OCI-LY7 (cell line): ENCODE results near the gene RRAGC. TPM values are rescaled to one million over a fixed set of nuclear protein-coding genes. Genes with fewer than 3 reads are reported as not detected.

ENCODE experiments used
- BruUV-seq: library from RNA; stranded (reverse); fragments of 400-500 nt; replicated peaks from 2 replicates; lab custom pipeline; 2021; lab: Mats Ljungman, UMichigan
- CTCF ChIA-PET: fragments of 300-600 bp; sonication (Branson Sonifier 250); formaldehyde crosslinking; loops from one replicate; lab custom pipeline; 2022; ENCODE audit warnings: antibody characterized with exemption; ENCODE audit not compliant: unreplicated experiment; lab: Charles Lee
- POLR2A ChIA-PET: fragments of 300-600 bp; sonication (Branson Sonifier 250); formaldehyde crosslinking; loops from one replicate; lab custom pipeline; 2022; ENCODE audit warnings: antibody characterized with exemption; lab: Charles Lee
- DNase-seq: peaks from one replicate; pipeline ENCODE4 v3.0.0-alpha.2; 2015; ENCODE audit warnings: low spot score
- H2AFZ ChIP-seq: fragments of 200-600 bp; sonication (generic), shearing (Covaris generic); 2 replicates; pipeline ENCODE4 v1.6.1; 2014; ENCODE audit warnings: mild to moderate bottlenecking, antibody characterized with exemption, low read length, moderate library complexity
- H3K27ac ChIP-seq: fragments of 200-600 bp; sonication (generic); 2 replicates; pipeline ENCODE4 v1.5.1; 2014; ENCODE audit warnings: mixed run types, low read depth, mild to moderate bottlenecking, moderate library complexity, low read length, inconsistent platforms; ENCODE audit not compliant: poor library complexity, severe bottlenecking
- H3K36me3 ChIP-seq: fragments of 200-600 bp; sonication (generic); 2 replicates; pipeline ENCODE4 v1.6.1; 2014; ENCODE audit warnings: mild to moderate bottlenecking, antibody characterized with exemption, low read length, moderate library complexity, mixed read lengths; ENCODE audit not compliant: insufficient read depth
- H3K4me1 ChIP-seq: fragments of 200-600 bp; sonication (generic); 2 replicates; pipeline ENCODE4 v1.5.1; 2014; ENCODE audit warnings: mild to moderate bottlenecking, low read length; ENCODE audit not compliant: insufficient read depth, poor library complexity, severe bottlenecking
- H3K4me2 ChIP-seq: fragments of 200-600 bp; sonication (generic); 2 replicates; pipeline ENCODE4 v1.6.1; 2014; ENCODE audit warnings: mild to moderate bottlenecking, low read length
- H3K4me3 ChIP-seq: fragments of 200-600 bp; sonication (generic); 2 replicates; pipeline ENCODE4 v1.5.1; 2014; ENCODE audit warnings: mild to moderate bottlenecking, low read depth, low read length; ENCODE audit not compliant: poor library complexity, severe bottlenecking
- H3K79me2 ChIP-seq: fragments of 200-600 bp; sonication (generic); 2 replicates; pipeline ENCODE4 v1.6.1; 2016; ENCODE audit warnings: low read depth, mild to moderate bottlenecking, low read length, moderate library complexity, mixed read lengths; ENCODE audit not compliant: insufficient read depth
- H3K9me2 ChIP-seq: fragments of 200-600 bp; sonication (generic); 2 replicates; pipeline ENCODE4 v1.6.1; 2016; ENCODE audit warnings: mild to moderate bottlenecking, low read length, mixed read lengths; ENCODE audit not compliant: insufficient read depth
- H3K9me3 ChIP-seq: fragments of 200-600 bp; sonication (generic); 2 replicates; pipeline ENCODE4 v1.6.1; 2014; ENCODE audit warnings: mild to moderate bottlenecking, mixed run types, low read length, mixed read lengths
- H4K20me1 ChIP-seq: fragments of 200-600 bp; sonication (generic); 2 replicates; pipeline ENCODE4 v1.6.1; 2014; ENCODE audit warnings: mild to moderate bottlenecking, antibody characterized with exemption, low read length, moderate library complexity, mixed read lengths; ENCODE audit not compliant: insufficient read depth
- EZH2phosphoT487 ChIP-seq: fragments of 200-600 bp; sonication (generic); IDR thresholded peaks from 2 replicates; pipeline ENCODE4 v1.6.1; 2018; ENCODE audit warnings: low read depth, borderline replicate concordance, mild to moderate bottlenecking, mixed run types, antibody characterized with exemption, low read length, moderate library complexity, mixed read lengths
- intact Hi-C: fragments of 100-400 bp; cut with micrococcal nuclease; formaldehyde crosslinking; loops from one replicate; pipeline ENCODE4 v1.10.0; 2022; ENCODE audit not compliant: unreplicated experiment
- total RNA-seq, 2 experiments: library from RNA; depleted of rRNA in 1 of 2; stranded (reverse); fragments of >200 nt in 1 of 2; shearing (Covaris generic) in 1 of 2; gene quantifications; 2 replicates each; pipeline ENCODE4 v1.2.3, GENCODE V29; 2014 to 2022
- TF ChIP-seq, protein P1 (sequence below): fragments of 200-600 bp; sonication (generic); conservative IDR thresholded peaks from 2 replicates; pipeline ENCODE4 v1.5.1; 2014; ENCODE audit warnings: mild to moderate bottlenecking, antibody characterized with exemption, low read length, moderate library complexity, mixed read lengths

RRAGC gene
- total RNA-seq, 2 experiments from 2014 or later = 4.8 to 19.6 TPM

DNA sequence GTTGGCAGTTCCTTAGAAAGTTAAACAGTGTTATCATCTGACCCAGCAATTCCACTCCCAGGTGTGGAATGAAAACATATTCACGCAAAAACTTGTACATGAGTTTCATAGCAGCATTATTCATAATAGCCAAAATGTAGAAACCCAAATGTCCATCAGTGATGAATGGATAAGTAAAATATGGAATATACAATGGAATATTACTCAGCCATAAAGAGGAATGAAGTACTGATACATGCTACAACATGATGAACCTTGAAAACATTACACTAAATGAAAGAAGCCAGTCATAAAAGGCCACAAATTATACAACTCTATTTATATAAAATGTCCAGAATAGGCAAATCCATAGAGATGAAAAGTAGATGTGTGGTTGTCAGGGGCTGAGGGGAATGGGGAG is 53.5 kb downstream of the RRAGC start:
- Histone ChIP-seq H4K20me1 (no peaks in the 10 kb centered on the region), H2AFZ (no peak overlapping the region), H3K4me2 (no peak overlapping the region), H3K4me3 (no peak overlapping the region), H3K79me2 (no peaks in the 10 kb centered on the region), H3K9me2 (no peaks in the 10 kb centered on the region), H3K27ac (no peak overlapping the region), H3K36me3 (no peaks in the 10 kb centered on the region), H3K4me1 (no peaks in the 10 kb centered on the region), H3K9me3 (no peaks in the 10 kb centered on the region)
- CTCF ChIA-PET = no interaction called here
- no peak for TF ChIP-seq EZH2phosphoT487
- TF ChIP-seq, protein P1, sequence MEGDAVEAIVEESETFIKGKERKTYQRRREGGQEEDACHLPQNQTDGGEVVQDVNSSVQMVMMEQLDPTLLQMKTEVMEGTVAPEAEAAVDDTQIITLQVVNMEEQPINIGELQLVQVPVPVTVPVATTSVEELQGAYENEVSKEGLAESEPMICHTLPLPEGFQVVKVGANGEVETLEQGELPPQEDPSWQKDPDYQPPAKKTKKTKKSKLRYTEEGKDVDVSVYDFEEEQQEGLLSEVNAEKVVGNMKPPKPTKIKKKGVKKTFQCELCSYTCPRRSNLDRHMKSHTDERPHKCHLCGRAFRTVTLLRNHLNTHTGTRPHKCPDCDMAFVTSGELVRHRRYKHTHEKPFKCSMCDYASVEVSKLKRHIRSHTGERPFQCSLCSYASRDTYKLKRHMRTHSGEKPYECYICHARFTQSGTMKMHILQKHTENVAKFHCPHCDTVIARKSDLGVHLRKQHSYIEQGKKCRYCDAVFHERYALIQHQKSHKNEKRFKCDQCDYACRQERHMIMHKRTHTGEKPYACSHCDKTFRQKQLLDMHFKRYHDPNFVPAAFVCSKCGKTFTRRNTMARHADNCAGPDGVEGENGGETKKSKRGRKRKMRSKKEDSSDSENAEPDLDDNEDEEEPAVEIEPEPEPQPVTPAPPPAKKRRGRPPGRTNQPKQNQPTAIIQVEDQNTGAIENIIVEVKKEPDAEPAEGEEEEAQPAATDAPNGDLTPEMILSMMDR = no peak
- intact Hi-C loops = no loop called here
- DNase-seq = no peak
- BruUV-seq = no TSS peak
- POLR2A ChIA-PET = no interaction called here

DNA sequence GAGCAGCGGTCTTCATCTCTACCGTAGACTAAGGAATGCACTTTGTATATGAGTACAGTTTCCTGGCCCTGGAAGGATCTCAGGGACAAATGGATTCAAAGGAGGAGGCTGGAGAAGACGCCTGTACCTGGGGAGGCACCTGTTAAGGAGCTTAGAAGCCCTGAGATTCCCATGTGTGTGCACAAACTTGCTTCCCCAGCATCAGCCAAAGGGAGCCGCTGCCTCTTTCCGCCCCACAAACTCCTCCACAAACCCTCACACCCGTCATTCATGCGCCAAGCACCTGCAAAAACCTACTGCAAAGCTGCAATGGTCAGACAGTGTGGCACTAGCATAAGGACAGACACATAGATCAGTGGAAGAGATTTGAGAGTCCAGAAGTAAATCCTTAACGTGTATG is 54.5 kb downstream of the RRAGC start:
- Histone ChIP-seq H2AFZ (no peak overlapping the region), H3K4me3 (no peak overlapping the region), H3K36me3 (no peaks in the 10 kb centered on the region), H3K27ac (no peak overlapping the region), H3K4me2 (no peak overlapping the region), H3K9me3 (no peaks in the 10 kb centered on the region), H3K4me1 (no peaks in the 10 kb centered on the region), H3K9me2 (no peaks in the 10 kb centered on the region), H3K79me2 (no peaks in the 10 kb centered on the region), H4K20me1 (no peaks in the 10 kb centered on the region)
- ChIA-PET POLR2A (no interaction called here), CTCF (no interaction called here)
- no TSS peak for BruUV-seq
- intact Hi-C loops = no loop called here
- no peak for DNase-seq
- TF ChIP-seq EZH2phosphoT487 = no peak
- TF ChIP-seq, protein P1 = no peak

DNA sequence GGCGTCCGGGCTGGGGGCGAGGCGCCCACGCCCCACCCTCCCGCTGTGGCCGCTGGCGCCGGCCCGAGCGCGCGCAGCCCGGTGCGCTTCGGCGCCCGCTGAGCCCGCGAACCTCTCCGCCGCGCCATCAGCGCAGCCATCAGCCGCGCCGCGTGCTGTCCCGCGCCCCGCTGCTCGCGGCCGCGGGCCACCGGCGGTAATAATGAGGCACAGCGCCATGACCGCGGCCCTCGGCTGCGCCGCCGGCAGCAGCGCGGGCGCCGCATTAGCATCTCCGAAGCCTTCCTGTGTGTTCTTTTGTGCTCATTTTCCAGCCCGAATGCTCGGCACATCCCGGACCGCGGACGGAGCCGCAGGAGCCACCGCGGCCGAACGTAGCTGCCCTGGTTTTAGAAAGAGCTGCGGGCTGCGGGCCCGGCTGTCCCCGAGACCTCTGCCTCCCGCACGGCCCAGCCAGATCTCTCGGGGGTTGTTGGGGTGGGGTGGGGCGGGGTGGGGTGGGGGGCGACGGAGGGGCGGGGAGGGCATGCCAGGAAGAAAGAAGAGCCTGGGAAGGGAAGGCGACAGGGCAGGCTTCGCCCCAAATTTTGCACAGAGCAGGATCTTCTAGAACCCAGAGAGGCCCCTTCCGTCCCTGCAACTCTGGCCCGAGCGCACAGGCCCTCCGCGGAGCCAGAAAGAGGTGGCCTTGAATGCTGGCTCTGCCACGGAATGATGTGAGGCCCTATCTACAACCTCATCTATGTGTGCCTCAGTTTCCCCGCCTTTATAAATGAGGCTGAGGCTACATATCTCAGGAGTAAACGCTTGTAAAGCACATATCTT is 55.3 kb downstream of the RRAGC start:
- BruUV-seq = no TSS peak
- no peak for TF ChIP-seq EZH2phosphoT487
- TF ChIP-seq, protein P1 = no peak
- no peak overlapping the region for H3K4me2 ChIP-seq
- no peak for DNase-seq
- POLR2A ChIA-PET = no interaction called here
- no peaks in the 10 kb centered on the region for H3K4me1 ChIP-seq
- CTCF ChIA-PET = no interaction called here
- intact Hi-C loops = no loop called here
- H2AFZ ChIP-seq = no peak overlapping the region
- no peaks in the 10 kb centered on the region for H3K9me2 ChIP-seq
- H3K79me2 ChIP-seq = no peaks in the 10 kb centered on the region
- no peaks in the 10 kb centered on the region for H3K36me3 ChIP-seq
- no peaks in the 10 kb centered on the region for H3K9me3 ChIP-seq
- no peak overlapping the region for H3K27ac ChIP-seq
- no peaks in the 10 kb centered on the region for H4K20me1 ChIP-seq
- H3K4me3 ChIP-seq = no peak overlapping the region
